ENCODE results near the gene PAGE3. TPM values are rescaled to one million over a fixed set of nuclear protein-coding genes. Genes with fewer than 3 reads are reported as not detected.

Gene PAGE3
- total and polyA plus RNA-seq, 12 donors: not detected

GRCh38 chrX:55260806-55261205 is 3.9 kb downstream of the PAGE3 start:
- no peaks in the 10 kb centered on the region for H3K4me1 ChIP-seq (replicated peaks in 1 of 2)
- no peaks in the 10 kb centered on the region for H3K9me3 ChIP-seq (replicated peaks in 1 of 3)
- no peak overlapping the region for H3K4me3 ChIP-seq
- no peak overlapping the region for H3K27ac ChIP-seq
- TF ChIP-seq CTCF (IDR thresholded peaks at IDR 0.05) (no peak), POLR2A (IDR thresholded peaks at IDR 0.05) (no peak)
- peaks cover 9% of the 10 kb centered on the region for H3K27me3 ChIP-seq
- no peaks in the 10 kb centered on the region for H3K36me3 ChIP-seq (replicated peaks in 1 of 2)
- DNase-seq: no peak
- 61 to 83% (median 78%) methylated on average over 2 of the region's 2 CpGs for WGBS, 4 donors
- intact Hi-C loops (cut with DNase I): no loop called here

GRCh38 chrX:55253528-55253927 is 11.2 kb downstream of the PAGE3 start:
- no peak for DNase-seq
- intact Hi-C loops (cut with DNase I): no loop called here
- no peaks in the 10 kb centered on the region for H3K36me3 ChIP-seq (replicated peaks in 1 of 2)
- no peaks in the 10 kb centered on the region for H3K9me3 ChIP-seq (replicated peaks in 1 of 3)
- no peak overlapping the region for H3K4me3 ChIP-seq
- peaks cover 12% of the 10 kb centered on the region for H3K27me3 ChIP-seq
- H3K27ac ChIP-seq: no peak overlapping the region
- TF ChIP-seq POLR2A (IDR thresholded peaks at IDR 0.05): no peak
- no peak for TF ChIP-seq CTCF (IDR thresholded peaks at IDR 0.05)
- no peaks in the 10 kb centered on the region for H3K4me1 ChIP-seq (replicated peaks in 1 of 2)

- H3K27me3 ChIP-seq: no peaks in the 10 kb centered on the region
- H3K4me1 ChIP-seq (replicated peaks in 1 of 2): no peaks in the 10 kb centered on the region
- no peak overlapping the region for H3K4me3 ChIP-seq
- 48 to 86% (median 64%) methylated on average over 1 to 6 of the region's 6 CpGs; no CpG with 5 or more reads in 1 of the 4 donors for WGBS, 4 donors
- no peaks in the 10 kb centered on the region for H3K9me3 ChIP-seq (replicated peaks in 1 of 3)
- H3K36me3 ChIP-seq (replicated peaks in 1 of 2): no peaks in the 10 kb centered on the region
- DNase-seq: no peak
- no peak overlapping the region for H3K27ac ChIP-seq
- intact Hi-C loops (cut with DNase I): no loop called here
- no peak for TF ChIP-seq CTCF (IDR thresholded peaks at IDR 0.05)
- TF ChIP-seq POLR2A (IDR thresholded peaks at IDR 0.05): no peak
Observed at GRCh38 chrX:55240788-55241340, 23.9 kb downstream of the PAGE3 start.

- no peak within 1 kb of the TSS for H3K27ac ChIP-seq
- H3K4me1 ChIP-seq (replicated peaks in 1 of 2): no peaks in the 10 kb centered on the region
- H3K4me3 ChIP-seq: no peak within 1 kb of the TSS
- TF ChIP-seq POLR2A (IDR thresholded peaks at IDR 0.05) (no peak), CTCF (IDR thresholded peaks at IDR 0.05) (no peak)
- 80 to 89% (median 84%) methylated on average over 23 to 30 of the region's 30 CpGs for WGBS, 4 donors
- intact Hi-C loops (cut with DNase I): no loop called here
- no peaks in the 10 kb centered on the region for H3K36me3 ChIP-seq (replicated peaks in 1 of 2)
- peaks cover 29% of the 10 kb centered on the region for H3K27me3 ChIP-seq
- H3K9me3 ChIP-seq (replicated peaks in 1 of 3): no peaks in the 10 kb centered on the region
- no peak for DNase-seq
Observed at GRCh38 chrX:55220119-55220794, 44.5 kb downstream of the PAGE3 start, which contains the start of gene PAGE5. Gene PAGE5, plus strand, starts transcription at chrX:55220346. Its CDS starts 1,037 bp downstream, at chrX:55221383.
